GM18873 (cell line): ENCODE measurements around the gene HIGD2B.
"Not testable (repeated sequence)": the region's sequence is repeated elsewhere in the genome, so short reads cannot be mapped to it uniquely, and the experiment has no call there.

Experiments
- ATAC-seq: cut with Tn5 transposase; IDR thresholded peaks from one replicate; pipeline ENCODE4 v1.9.1; 2021; ENCODE audit warnings: mild to moderate bottlenecking, moderate library complexity, moderate number of reproducible peaks; ENCODE audit not compliant: unreplicated experiment, low FRiP score

Gene HIGD2B, protein sequence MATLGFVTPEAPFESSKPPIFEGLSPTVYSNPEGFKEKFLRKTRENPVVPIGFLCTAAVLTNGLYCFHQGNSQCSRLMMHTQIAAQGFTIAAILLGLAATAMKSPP

DNA sequence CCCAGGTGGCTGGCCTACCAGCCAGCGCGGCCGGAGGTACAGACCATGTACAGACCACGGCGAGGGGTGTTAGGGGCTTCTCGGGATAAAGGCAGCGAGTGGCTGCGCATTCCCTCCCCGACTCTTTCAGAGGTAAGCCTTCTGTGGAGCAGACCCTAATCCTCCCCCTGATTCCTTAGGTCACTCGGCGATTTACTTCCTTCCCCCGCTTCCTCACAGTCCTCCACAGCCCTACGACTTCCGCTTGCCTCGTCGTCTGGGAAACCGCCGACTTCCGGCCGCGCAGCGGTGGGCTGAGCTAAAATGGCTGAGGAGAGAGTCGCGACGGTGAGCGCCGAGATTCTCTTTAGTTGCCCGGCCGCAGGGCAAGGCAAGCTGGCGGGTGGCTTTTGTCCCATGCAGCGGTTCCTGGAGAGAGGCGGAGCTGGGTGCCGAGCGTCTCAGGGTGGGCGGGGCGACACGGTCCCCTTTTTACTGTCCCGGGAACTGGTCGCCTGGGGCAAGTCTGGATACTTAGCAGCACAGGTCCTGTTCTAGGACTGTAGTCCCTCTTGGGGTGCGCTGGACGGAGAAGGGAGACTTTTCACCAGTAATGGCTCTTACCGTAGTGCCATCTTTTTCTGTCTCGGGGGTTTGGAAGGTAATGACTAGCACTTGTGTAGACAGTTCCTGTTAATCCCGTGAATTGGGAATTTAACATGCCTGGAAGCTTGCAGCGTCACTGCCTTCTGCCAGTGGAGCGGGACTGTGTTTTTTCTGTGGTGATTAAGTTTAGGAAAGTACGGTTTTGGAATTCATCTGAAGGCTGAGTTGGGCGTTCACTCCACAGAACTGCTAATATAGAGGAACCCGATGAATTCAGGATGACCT is at the start of gene HIGD2B, which contains the start of gene BBS4:
HIGD2B (minus strand) TSS at position 258 of the 870 bp plus-strand sequence. CDS start 9,808 bp downstream, outside the sequence.
BBS4 (plus strand) TSS at position 283 of the 870 bp plus-strand sequence; CDS start at position 304, 21 bp downstream.
- peak; percentile 83 for ATAC-seq

DNA sequence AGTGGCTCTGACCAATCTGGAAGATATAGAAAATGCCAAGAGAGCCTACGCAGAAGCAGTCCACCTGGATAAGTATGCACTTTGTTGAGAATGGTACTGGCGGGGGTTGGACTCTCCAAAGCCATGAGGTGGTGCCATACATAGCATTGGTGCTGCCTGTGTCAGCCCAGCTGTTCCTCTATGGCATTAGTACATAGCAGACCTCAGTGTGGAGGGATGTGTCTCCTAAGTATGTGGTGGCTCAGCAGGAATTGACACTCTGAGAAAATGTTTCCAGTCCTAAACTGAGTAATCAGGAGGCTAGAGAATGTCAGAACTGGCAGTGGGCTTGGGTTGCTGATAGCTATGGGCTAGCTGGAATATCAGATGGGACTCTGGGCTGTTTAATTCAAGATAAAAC is 49.1 kb upstream of the HIGD2B start:
- no peak for ATAC-seq

DNA sequence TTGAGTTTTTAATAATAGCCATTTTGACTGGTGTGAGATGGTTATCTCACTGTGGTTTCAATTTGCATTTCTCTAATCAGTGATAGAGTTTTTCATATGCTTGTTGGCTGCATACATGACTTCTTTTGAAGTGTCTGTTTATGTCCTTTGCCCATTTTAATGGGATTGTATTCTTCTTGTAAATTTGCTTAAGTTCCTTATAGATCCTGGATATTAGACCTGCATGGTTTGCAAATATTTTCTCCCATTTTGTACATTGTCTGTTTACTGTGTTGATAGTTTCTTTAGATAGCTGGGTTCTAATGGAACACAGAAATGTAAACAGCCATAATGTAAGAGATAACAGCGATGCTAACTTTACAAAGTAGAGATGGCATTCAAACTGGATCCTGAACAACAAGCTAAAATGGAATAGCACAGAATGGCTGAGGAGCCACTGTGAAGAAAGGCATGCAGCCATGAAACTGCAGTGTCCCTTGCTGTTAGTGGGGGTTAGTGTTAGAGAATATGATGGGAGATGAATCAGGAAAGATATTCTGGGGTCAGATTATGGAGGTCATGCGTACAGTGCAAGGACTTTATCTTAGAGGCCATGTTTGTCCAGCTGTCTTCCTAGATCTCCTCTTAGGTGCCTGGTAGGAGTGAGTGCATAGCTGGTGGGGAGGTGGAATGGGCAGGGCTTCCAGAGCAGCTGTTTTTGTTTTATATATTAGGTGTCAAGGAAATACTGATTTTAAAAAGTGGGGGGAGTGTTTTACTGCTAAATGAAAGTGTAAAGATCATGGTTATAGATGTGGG is 48.2 kb upstream of the HIGD2B start:
- no peak for ATAC-seq

DNA sequence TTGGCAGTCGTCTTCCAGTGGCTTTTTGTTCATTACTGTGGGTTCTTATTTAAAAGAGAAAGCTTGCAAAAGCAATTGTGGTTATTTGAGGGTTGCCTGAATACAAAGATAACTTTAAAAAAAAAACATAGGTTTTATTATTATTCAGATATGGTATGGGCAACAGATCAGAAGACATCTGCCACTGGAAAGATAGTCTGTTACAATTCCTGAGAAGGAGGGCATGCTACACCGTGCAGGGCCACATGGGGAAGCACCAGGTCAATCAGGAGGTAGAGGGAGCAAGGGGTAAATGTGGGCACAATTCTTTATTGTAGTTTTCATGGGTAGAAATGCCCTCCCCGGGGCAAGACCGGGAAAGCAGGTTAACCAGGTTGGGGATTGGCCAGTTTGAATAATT is 46.5 kb upstream of the HIGD2B start:
- no peak for ATAC-seq

DNA sequence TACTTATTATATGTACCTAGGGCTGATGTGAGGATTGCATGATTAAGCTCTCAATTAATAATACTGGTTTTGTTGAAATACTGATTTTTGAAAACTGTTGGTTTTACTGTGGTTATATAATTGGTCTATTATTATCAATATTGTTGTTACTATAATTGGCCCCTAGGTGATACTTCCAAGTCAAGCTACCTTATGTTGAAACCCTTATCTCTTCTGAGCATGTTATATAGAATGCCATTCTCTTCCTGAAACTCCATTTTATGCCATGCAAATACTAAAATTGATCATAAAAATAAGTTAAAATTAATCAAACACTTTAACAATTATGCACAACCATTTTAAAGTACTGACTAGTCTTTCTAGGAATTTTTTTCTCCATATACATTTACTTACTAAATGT is 46.1 kb upstream of the HIGD2B start:
- ATAC-seq: no peak

DNA sequence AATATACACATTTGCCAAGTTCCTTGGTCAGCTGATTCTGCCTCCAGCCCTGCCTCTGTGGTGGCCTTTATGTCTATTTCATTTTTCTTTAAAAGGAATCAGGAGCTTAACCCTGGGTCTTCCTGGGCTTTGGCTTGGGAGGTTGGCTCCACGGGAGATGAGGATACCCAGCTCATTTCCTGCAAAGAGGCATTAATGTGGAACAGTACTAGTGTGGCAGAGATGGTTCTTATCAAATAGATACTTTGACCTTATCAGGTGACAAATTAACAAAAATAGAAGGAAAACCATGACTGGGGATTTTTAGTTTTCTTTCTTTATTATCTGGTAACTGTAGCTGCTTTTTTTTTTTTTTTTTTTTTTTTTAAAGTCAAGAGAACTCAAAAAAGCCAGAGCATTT is 42.8 kb upstream of the HIGD2B start:
- no peak for ATAC-seq

DNA sequence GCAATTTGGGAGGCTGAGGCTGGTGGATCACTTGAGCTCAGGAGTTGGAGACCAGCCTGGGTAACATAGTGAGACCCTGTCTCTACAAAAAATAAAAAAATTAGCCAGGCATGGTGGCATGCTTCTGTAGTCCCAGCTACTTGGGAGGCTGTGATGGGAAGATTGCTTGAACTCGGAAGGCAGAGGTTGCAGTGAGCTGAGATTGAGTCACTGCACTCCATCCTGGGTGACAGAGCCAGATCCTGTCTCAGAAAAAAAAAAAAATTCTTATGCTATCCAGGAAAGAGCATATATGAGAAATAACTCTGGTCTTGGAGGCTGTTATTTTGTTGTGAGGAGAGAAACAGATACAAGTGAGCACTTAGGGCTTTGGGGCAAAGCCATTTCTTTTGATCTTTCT is 42.3 kb upstream of the HIGD2B start:
- not testable (repeated sequence) for ATAC-seq

DNA sequence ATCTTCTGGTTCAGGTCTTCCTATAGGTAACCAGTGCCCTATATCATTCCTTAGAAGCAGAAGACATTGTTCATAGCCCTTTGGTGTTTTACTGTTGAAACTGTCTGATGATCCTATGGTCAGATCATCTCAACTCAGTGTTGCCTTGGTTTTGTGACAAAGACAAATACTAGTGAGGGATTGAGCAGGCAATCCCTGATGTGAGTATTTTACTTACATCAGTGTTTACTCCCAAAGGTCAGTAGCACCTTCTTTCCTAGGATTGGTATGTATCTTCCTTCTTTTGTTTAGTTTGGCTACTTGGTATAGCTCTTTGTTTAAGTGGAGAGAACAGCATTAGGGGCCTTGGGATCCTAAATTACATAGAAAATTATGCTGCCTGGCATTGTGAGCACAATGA is 41.2 kb upstream of the HIGD2B start:
- ATAC-seq: no peak

DNA sequence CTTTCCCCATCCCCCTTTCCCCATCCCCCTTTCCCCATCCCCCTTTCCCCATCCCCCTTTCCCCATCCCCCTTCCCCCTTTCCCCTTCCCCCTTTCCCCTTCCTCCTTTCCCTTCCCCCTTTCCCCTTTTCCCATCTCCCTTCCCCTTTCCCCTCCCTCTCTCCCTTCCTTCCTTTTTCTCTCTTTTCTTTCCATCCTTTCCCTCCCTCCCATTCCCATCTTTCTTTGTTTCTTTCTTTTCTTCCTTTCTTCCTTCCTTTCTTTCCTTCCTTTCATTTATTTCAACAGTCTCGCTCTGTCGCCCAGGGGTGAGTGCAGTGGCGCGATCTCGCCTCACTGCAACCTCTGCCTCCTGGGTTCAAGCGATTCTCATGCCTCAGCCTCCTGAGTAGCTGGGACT is 39.9 kb upstream of the HIGD2B start:
- not testable (repeated sequence) for ATAC-seq

DNA sequence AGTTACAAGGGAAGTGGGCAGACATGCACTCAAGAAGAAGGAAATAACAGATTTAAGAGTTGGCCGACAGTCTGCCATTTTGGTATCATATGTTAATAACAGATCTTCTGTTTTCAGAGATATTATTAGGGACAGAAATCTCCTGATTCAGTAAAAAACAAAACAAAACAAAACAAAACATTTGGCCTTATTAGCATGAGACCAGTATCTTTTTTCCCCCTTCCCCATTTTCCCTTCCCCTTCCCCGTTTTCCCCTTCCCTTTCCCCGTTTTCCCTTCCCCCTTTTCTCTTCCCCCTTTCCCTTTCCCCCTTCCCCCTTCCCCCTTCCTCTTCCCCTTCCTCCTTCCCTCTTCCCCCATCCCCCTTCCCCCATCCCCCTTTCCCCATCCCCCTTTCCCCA is 39.5 kb upstream of the HIGD2B start:
- no peak for ATAC-seq

DNA sequence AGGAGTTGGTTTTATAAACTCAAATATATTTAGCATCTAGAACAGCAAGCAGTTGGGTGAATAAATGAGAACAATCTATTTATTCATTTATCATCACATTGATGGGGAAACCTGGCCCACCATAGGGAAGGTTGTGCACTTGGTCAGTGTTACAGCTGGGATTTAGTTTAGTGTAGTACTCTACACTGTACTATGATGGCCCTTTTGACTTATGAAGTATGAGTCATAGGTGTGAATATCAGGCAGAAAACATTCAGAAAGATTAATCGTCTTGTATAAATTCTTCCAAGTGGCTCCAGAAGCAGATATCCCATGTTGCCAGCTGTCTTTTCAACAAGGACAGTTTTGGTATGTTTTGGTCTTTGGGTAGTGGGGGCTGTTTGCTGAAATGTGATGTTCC is 38.0 kb upstream of the HIGD2B start:
- no peak for ATAC-seq

DNA sequence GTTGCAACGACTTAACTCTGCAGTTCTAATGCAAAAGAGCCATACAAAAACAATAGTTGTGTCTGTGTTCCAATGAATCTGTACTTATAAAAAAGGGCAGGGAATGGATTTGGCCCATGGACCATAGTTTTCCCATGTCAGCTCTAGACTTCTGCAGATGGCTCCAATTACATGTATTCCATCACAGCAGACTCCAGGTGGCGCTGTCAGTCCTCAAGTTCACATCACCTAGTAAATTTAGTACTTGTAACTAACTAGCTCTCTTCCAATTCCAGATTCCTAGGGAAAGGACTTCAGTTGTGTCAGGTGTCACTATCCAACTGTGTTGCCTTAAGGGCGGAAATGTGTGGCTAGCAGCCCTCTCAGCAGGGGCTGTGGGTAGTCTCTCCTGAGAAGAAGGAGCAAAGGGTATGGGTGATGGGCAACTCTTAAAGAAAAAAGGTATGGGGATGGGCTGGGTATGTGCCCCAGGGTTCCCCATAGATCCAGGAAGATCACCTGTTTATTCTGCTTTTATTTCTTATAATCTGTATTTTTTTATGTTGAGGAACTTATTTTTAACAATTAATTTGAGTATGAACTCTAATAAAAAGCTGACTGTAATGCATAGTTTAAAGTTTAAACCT is 36.2 kb upstream of the HIGD2B start:
- ATAC-seq: no peak

DNA sequence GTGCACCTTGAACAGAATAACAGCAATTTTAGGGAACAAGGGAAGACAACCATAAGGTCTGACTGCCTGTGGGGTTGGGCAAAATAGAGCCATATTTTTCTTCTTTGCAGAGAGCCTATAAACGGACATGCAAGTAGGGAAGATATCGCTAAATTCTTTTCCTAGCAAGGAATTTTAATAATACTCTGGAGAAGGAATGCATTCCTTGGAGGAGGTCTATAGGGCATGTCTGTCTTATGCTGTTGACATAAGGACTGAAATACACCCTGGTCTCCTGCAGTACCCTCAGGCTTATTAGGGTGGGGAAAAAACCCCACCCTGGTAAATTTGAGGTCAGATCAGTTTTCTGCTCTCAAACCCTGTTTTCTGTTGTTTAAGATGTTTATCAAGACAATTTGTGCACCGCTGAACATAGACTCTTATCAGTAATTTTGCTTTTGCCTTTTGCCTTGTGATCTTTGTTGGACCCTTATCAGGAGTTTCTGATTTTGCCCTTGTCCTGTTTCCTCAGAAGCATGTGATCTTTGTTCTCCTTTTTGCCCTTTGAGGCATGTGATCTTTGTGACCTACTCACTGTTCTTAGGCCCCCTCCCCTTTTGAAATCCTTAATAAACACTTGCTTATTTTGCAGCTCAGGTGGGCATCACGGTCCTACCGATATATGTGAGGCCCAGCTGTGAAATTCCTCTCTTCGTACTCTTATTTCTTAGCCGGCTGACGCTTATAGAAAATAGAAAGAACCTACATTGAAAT is 22.7 kb upstream of the HIGD2B start:
- ATAC-seq: not testable (repeated sequence)

DNA sequence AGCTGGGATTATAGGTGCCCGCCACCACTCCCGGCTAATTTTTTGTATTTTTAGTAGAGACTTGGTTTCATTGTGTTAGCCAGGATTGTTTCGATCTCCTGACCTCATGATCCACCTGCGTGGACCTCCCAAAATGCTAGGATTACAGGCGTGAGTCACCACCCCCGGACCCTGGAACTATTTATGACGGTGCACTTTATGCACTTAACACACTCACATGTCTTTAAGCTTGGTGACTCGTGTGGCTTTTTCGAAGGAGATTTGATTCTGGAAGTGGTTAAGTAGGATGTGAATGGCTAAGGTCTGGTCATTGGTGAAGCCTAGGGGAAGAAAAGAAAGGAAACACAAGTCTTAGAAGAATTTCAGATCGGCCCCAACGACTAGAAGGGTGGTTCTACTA is 20.3 kb upstream of the HIGD2B start:
- no peak for ATAC-seq

DNA sequence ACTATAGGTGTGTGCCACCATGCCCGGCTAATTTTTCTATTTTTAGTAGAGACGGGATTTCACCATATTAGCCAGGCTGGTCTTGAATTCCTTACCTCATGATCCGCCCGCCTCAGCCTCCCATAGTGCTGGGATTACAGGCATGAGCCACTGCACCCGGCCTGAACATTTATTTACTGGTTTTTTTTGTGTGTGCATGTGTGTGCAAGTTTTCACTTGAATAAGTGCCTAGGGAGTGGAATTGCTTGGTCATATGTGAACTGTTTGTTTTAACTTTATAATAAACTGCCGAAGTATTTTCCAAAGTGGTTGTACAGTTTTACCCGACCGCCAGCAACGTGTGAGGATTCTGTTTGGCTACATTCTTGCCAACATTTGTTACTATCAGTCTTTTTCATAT is 14.1 kb upstream of the HIGD2B start:
- ATAC-seq: no peak

DNA sequence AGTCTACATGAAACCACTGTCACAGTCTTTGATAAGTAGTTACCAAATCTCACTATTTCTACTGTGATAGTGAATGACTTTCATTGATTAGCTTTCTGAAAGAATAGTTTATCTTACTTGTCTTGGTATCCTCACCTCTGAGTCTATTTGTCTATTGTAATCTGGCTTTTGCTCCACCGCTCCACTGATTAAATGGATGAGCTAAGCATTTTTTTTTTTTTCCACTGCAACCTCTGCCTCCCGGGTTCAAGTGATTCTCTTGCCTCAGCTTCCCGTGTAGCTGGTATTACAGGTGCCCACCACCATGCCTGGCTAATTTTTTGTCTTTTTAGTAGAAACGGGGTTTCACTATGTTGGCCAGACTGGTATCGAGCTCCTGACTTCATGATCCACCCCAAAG is 13.0 kb upstream of the HIGD2B start:
- ATAC-seq: no peak

DNA sequence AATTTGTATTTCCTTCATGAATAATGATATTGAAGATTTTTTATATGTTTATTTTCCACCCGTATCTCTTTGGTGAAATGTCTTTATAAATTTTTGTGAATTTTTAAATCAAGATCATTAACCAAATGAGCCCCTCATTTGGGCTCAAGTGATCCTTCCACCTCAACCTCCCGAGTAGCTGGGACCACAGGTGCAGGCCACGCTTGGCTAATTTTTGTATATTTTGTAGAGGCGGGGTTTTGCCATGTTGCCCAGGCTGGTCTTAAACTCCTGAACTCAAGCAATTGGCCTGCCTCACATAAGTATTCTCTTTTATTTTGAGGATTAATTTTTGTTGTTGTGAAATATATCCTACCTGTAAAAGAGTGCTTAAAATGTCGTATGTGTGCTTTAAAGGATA is 5.0 kb upstream of the HIGD2B start:
- no peak for ATAC-seq

DNA sequence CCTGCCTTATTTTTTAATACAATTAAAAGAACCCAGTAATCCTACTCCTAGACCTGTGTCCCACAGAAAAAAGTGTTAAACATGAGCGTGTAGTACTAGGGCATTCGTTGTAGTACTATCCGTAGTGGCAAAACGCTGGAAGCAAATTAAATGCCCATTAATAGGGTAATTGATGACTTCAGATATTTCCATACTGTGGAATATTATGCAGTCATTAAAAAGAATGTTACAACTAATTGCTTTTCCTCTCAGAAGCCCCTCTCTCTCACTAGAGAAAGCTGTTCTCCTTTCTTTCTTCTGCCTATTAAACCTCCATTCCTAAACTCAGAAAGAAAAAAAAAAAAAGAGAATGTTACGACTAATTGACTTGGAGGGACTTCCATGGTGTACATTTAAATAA is 2.7 kb upstream of the HIGD2B start:
- ATAC-seq: no peak

DNA sequence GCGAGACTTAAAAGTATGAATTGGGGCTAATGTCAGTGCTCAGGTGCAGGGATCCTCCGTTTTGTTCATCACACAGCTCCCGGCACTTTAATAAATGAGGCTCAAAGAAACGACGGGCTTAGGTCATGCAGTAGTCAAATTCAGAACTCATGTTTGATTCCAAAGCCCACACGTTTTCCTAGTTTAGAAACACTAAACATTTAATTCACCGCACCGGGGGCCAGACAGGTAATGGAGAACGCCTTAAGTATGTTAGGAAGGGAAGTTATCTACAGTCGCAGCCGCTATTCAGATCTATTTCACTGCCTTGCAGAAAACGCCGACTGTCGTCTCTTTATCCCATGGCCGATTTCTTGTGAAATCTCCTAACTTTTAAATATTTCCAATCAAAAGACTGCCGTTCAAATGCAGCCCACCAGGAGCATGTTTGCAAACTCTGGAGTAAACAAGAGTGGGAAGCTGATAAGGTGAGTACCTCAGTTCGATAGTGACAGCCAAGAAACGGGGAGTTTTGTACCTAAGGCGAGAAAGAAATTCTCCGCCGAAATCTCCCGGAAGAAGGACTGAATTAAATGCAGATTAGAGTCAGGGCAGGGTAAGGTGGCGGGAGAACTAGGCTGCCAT is 569 bp downstream of the HIGD2B start:
- no peak for ATAC-seq

DNA sequence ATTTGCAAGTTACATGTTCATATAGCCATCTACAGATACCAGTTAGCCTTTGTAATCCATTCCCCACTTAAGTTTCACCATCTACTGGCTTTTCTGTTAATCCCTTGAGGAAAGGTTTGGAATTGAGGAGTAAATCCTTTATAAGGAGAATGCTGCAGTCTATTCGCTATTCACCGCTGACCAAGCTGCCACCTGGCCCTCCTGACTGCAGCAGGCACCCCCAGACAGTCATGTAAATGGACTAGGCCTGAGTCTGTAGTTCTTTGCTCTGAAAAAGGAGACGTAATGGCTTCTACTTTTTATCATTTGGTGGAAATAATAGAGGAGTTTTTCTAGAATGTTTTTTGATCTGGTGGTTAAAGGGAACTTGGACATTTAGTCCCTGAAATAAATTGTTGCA is 3.2 kb downstream of the HIGD2B start:
- ATAC-seq: no peak
